ENCODE results near the gene PPP1R9A. TPM values are rescaled to one million over a fixed set of nuclear protein-coding genes. Genes with fewer than 3 reads are reported as not detected.

PPP1R9A gene
- total RNA-seq, 2 experiments from 2014 or later: 0.07 TPM; not detected in 1

DNA sequence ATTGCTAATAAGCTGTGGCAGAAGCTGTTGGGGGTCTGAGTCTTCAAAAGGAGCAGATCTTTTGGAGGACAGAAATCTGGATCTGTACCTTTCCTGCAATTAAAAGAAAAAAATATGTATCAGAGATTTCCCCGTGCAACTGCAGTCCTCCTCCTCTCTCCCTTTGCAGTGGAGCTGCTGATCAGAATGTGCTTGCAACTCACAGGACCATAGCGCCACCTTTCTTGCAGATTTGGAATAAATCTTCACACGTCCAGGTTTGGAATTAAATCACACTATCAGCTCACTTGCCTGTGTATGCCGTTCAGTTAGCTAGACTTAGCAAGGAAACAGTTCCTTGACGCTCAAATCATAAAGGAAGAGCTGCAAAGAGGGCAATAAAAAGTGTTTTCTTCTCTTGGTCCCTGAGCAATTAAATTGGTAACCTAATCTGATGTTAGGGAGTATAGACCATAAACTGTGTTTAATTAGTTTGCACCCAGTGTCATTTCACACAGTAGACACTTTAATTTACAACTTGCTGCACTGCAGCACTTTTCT is 339.5 kb downstream of the PPP1R9A start:
- ATAC-seq: peak; percentile 51
- peak; percentile 46 for DNase-seq
- H3K27me3 Mint-ChIP-seq: peaks cover 7% of the 10 kb centered on the region
- CTCF ChIA-PET: interaction anchor here (1.1 to 1.8 kb wide), 6 partner anchors 9 to 811 kb away, joined by 3 to 7 read pairs (median 4); no protein-coding TSS in a partner anchor
- no peak overlapping the region for H3K27ac Mint-ChIP-seq
- H3K9me3 Mint-ChIP-seq (ENCODE audit: low read depth): no peaks in the 10 kb centered on the region
- H3K4me1 Mint-ChIP-seq: no peaks in the 10 kb centered on the region
- H3K36me3 Mint-ChIP-seq: no peaks in the 10 kb centered on the region
- no peak overlapping the region for H3K4me3 Mint-ChIP-seq

DNA sequence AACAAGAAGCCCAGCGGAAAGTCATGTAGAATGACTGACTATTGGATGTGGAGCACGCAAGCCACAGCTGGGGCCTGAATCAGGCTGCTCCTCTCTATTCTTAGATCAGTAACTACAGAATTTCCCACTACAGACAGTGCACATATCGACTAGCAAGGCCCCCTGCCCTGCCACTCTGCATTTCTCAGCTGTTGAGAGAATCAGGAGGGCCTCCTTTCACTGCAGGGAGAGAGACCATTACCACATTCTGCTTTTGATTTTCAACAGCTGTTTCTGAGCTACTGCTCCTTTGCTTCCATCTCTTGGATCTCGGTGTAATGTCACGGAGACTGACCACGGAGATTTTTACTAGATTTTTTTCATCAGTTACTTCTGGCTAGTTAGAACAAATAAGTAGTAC is 343.2 kb downstream of the PPP1R9A start:
- Mint-ChIP-seq H3K27me3 (no peaks in the 10 kb centered on the region), H3K27ac (no peak overlapping the region), H3K4me1 (peaks cover 1% of the 10 kb centered on the region), H3K4me3 (no peak overlapping the region), H3K9me3 (ENCODE audit: low read depth) (no peaks in the 10 kb centered on the region), H3K36me3 (no peaks in the 10 kb centered on the region)
- DNase-seq (no peak), ATAC-seq (no peak)
- CTCF ChIA-PET: no interaction called here

DNA sequence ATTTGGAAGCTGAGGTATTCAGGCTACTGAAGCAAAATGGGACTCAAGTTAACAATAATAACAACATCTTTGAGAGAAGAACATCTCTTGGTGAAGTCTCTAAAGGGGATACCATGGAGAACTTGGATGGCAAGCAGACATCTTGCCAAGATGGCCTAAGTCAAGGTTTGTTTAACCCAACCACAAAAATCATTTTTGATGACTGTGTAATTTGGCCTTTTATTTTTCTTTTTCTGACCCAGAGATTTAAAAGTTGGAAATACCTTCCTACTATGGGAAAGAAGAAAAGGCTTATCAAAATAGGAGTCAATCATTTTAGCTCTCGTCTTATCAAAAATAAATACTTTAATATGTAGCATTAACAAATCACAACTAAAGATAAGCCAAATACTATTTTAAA is 344.6 kb downstream of the PPP1R9A start:
- Mint-ChIP-seq H3K4me1 (peaks cover 1% of the 10 kb centered on the region), H3K4me3 (no peak overlapping the region), H3K27me3 (no peaks in the 10 kb centered on the region), H3K27ac (no peak overlapping the region), H3K9me3 (ENCODE audit: low read depth) (no peaks in the 10 kb centered on the region), H3K36me3 (no peaks in the 10 kb centered on the region)
- DNase-seq (no peak), ATAC-seq (no peak)
- CTCF ChIA-PET: no interaction called here

DNA sequence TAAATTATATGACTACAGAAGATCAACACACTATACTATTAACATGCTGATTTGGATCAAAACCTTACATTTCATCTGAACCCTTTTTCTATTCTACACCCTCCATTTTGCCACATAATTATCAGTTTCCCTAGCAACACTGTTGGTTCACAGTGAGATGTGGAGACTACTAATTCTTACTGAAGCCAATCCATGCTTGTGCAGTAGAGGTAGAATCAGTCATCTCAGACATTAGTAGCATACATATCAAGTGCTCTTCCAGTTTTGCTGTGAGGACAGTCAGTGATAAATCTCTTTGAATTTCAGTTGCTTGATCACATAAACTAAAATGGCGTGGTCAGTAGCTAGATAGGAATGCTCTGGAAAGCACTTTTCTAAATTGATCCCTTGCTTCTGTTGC is 346.6 kb downstream of the PPP1R9A start:
- DNase-seq (no peak), ATAC-seq (no peak)
- Mint-ChIP-seq H3K4me3 (no peak overlapping the region), H3K9me3 (ENCODE audit: low read depth) (no peaks in the 10 kb centered on the region), H3K4me1 (peaks cover 1% of the 10 kb centered on the region), H3K27ac (no peak overlapping the region), H3K27me3 (no peaks in the 10 kb centered on the region), H3K36me3 (peaks cover 3% of the 10 kb centered on the region)
- CTCF ChIA-PET: no interaction called here

DNA sequence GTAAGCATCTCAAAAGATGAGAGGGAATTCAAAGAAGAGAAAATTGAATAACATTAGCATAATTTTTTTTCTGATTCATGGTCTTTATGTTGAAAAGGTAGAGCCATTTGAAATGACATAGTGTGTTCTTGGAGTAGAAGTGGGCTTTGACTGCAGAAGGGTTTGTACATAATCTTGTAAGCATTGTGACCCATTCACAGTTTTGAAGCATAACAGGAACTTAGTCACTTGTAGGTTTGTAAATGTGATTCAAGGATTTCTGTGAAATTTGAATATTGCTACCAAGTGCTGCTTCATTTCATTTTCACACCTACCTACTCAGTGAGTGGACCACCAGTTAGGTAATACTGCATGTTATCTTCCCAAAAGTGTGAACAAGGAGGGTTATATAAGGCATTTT is 348.3 kb downstream of the PPP1R9A start:
- DNase-seq: no peak
- no peak for ATAC-seq
- H3K27me3 Mint-ChIP-seq: no peaks in the 10 kb centered on the region
- peaks cover 3% of the 10 kb centered on the region for H3K36me3 Mint-ChIP-seq
- peaks cover 1% of the 10 kb centered on the region for H3K4me1 Mint-ChIP-seq
- H3K27ac Mint-ChIP-seq: no peak overlapping the region
- CTCF ChIA-PET: interaction anchor here (0.8 kb wide), 1 partner anchor 9 kb away, joined by 3 read pairs; no protein-coding TSS in a partner anchor
- no peak overlapping the region for H3K4me3 Mint-ChIP-seq
- no peaks in the 10 kb centered on the region for H3K9me3 Mint-ChIP-seq (ENCODE audit: low read depth)

DNA sequence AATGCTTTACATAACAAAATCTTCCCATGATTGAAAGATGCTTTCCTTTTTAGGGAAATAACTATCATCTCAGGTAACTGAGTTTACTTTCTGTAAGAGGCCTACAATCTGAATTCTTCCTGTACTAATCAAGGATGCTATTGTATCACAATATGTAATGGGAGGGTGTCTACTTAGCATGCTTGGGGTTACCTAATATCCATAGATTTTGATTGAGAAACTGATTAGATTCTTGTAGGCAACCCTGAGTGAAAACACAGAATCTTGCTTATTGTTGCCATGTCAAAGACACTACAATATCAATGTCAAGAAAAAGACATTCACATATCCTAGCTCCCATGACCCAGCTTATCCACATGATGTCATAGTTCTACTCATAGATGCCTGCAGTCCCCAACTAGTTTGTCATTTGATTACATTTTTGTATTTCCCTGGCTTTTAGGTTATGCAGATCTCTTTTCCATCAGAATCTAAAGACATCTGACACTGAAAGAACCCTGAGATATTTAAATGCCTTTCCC is 354.6 kb downstream of the PPP1R9A start:
- Mint-ChIP-seq H3K4me3 (no peak overlapping the region), H3K4me1 (no peaks in the 10 kb centered on the region), H3K9me3 (ENCODE audit: low read depth) (no peaks in the 10 kb centered on the region), H3K36me3 (peaks cover 3% of the 10 kb centered on the region), H3K27ac (no peak overlapping the region), H3K27me3 (peaks cover 3% of the 10 kb centered on the region)
- CTCF ChIA-PET: no interaction called here
- DNase-seq: no peak
- no peak for ATAC-seq

DNA sequence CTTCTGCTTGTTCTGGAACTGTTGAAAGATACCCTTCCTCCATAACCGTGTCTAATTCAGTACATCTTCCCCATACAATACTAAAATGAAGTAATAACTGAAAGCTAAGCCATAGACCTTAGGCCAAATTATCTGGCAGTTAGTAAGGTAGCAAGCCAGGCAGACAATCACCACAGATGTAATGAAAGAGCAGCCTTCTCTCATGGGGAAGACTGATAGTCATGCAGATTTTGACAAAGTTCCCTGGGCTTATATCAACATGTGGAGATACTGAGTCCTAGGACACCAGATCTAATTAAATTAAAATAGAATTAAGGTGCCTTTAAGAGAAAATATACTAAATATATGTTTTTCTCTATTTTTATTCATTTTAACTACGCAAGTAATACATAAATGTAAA is 355.5 kb downstream of the PPP1R9A start:
- ATAC-seq: no peak
- CTCF ChIA-PET: no interaction called here
- DNase-seq: no peak
- H3K9me3 Mint-ChIP-seq (ENCODE audit: low read depth): no peaks in the 10 kb centered on the region
- no peaks in the 10 kb centered on the region for H3K4me1 Mint-ChIP-seq
- H3K27me3 Mint-ChIP-seq: peaks cover 3% of the 10 kb centered on the region
- no peak overlapping the region for H3K27ac Mint-ChIP-seq
- H3K36me3 Mint-ChIP-seq: no peaks in the 10 kb centered on the region
- no peak overlapping the region for H3K4me3 Mint-ChIP-seq

DNA sequence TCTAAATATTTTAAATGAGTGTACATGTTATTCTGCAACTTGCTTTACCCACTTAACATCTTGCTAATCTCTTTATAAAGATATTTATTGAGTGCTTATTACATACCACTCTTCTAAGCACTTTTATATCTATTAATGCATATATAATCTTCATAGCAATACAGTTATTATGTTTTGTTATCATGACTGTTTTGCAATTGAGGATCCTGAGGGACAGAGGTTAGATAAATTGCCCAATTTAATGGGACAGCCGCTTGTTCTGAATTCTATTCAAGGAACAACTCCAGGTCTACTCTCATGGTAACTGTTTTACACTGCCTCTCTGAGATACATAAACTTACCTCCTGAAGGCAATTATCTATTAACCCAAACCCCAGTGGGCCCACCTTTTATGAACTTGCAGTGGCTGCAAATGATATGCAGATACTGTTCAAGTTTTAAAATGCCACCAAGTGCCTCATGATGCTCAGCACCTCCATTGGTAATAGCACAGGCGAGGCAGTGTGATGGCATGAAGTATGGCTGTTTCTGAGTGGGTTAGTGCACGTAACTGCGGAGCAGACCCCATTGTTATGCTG is 356.5 kb downstream of the PPP1R9A start:
- CTCF ChIA-PET: interaction anchor here (1.9 kb wide), 1 partner anchor 17 kb away, joined by 5 read pairs; no protein-coding TSS in a partner anchor
- DNase-seq (no peak), ATAC-seq (no peak)
- no peaks in the 10 kb centered on the region for H3K4me1 Mint-ChIP-seq
- H3K27me3 Mint-ChIP-seq: peaks cover 3% of the 10 kb centered on the region
- no peaks in the 10 kb centered on the region for H3K36me3 Mint-ChIP-seq
- no peaks in the 10 kb centered on the region for H3K9me3 Mint-ChIP-seq (ENCODE audit: low read depth)
- H3K4me3 Mint-ChIP-seq: no peak overlapping the region
- no peak overlapping the region for H3K27ac Mint-ChIP-seq

DNA sequence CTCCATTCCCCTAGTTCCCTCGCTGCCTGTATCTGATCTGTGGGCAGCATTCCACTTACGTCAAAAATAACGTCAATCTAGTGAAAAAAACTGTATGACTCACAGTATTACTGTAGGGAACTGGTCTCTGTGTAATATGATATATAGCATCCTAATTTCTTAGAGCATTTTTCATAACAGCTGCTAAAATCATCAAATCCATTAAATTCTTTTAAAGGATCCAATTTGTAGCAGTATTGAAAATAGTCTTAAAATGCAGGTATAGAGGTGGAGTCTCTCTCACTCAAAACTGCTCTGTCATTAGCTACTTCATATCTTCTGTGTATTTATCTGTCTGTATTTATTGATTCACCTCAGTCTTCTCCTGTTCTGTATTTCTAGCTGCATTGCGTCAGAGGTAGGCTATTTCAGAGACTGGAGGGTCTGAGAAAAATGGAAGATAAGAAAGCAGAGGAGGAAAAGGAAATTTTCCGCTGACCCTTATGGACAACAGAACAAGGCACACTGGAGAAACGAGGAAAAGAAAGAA is 357.0 kb downstream of the PPP1R9A start:
- CTCF ChIA-PET: interaction anchor here (1.9 kb wide), 1 partner anchor 18 kb away, joined by 5 read pairs; no protein-coding TSS in a partner anchor
- ATAC-seq (no peak), DNase-seq (no peak)
- no peak overlapping the region for H3K4me3 Mint-ChIP-seq
- H3K36me3 Mint-ChIP-seq: no peaks in the 10 kb centered on the region
- no peaks in the 10 kb centered on the region for H3K9me3 Mint-ChIP-seq (ENCODE audit: low read depth)
- H3K27me3 Mint-ChIP-seq: peaks cover 3% of the 10 kb centered on the region
- no peaks in the 10 kb centered on the region for H3K4me1 Mint-ChIP-seq
- no peak overlapping the region for H3K27ac Mint-ChIP-seq

DNA sequence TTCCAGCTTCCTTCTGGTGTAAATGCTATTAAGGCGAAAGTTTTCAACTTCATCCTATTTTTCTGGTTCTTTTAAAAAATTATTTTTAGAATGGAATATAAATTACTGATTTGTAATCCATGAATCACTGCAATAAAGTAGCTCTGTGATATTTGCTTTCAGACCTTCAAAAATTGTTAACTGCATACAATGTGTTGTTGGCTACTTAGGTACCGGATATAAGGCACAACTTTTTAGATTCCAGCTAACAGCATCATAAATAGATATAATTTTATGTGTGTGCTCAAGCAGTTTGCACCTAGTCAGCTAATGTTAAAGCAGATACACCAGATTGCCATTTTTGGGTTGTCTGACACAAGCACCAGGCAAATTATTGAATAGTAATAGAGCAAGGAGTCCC is 358.2 kb downstream of the PPP1R9A start:
- Mint-ChIP-seq H3K4me3 (no peak overlapping the region), H3K4me1 (peaks cover 3% of the 10 kb centered on the region), H3K27ac (no peak overlapping the region), H3K27me3 (peaks cover 6% of the 10 kb centered on the region), H3K9me3 (ENCODE audit: low read depth) (no peaks in the 10 kb centered on the region), H3K36me3 (no peaks in the 10 kb centered on the region)
- DNase-seq (no peak), ATAC-seq (no peak)
- CTCF ChIA-PET: interaction anchor here (1.9 kb wide), 1 partner anchor 19 kb away, joined by 5 read pairs; no protein-coding TSS in a partner anchor

DNA sequence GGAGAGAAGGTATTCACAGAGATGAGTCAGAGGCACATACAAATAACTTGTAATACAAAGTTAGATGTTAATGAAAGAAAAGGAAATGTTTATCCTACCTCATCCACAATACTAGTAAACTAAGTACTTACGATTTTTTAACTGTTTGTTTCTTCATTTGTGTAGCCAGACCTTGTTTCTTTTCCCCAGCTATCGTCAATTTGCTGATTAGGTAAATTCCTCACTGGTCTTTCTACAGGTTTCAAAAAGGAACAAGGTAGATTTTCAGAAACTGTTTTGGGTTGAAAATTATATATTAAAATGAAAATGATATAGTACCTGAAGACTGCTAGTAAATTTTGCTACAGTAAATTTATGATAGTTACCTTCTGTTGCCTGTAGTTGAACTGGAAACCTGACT is 360.4 kb downstream of the PPP1R9A start:
- peaks cover 14% of the 10 kb centered on the region for H3K27me3 Mint-ChIP-seq
- CTCF ChIA-PET: no interaction called here
- H3K27ac Mint-ChIP-seq: no peak overlapping the region
- no peaks in the 10 kb centered on the region for H3K9me3 Mint-ChIP-seq (ENCODE audit: low read depth)
- ATAC-seq (no peak), DNase-seq (no peak)
- H3K4me1 Mint-ChIP-seq: peaks cover 3% of the 10 kb centered on the region
- H3K36me3 Mint-ChIP-seq: no peaks in the 10 kb centered on the region
- H3K4me3 Mint-ChIP-seq: no peak overlapping the region

DNA sequence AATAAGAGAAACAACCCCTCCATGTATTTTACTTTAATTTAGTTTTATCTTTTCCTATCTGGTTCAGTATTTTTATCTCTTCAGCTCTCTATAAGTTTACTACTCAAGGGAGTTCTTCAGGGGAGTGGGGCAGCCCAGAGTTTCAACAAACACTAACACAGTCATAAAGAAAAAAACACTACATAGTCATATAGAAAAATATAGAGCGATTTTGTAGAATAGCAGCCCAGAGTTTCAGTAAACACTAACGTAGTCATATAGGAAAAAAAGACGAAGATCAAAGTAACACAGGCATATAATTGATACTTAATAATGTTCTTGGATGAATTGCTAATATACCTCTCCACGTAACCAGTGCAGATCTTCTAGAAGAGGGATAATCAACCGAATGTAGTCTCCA is 362.2 kb downstream of the PPP1R9A start:
- peak; percentile 23 for ATAC-seq
- H3K36me3 Mint-ChIP-seq: no peaks in the 10 kb centered on the region
- H3K27ac Mint-ChIP-seq: no peak overlapping the region
- no peak overlapping the region for H3K4me3 Mint-ChIP-seq
- peaks cover 16% of the 10 kb centered on the region for H3K27me3 Mint-ChIP-seq
- CTCF ChIA-PET: no interaction called here
- peaks cover 3% of the 10 kb centered on the region for H3K4me1 Mint-ChIP-seq
- DNase-seq: no peak
- no peaks in the 10 kb centered on the region for H3K9me3 Mint-ChIP-seq (ENCODE audit: low read depth)

DNA sequence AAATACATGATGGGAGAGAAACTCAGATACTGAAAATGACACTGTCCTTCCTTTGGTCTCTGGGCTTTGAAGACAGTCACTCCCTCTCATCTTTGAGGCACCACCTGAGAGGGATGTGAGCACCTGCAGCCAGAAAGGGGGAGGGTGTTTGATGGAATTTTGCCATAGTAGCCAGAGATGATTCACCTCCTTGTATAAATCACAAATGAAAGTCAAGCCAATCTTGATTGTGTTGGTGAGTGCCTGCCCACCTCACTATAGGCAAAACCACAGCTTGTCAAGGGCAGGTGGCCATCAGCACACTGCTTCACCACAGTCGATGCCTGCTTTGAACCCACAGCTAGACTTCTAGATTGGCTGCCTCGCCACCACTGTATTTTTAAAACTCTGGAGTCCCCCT is 368.7 kb downstream of the PPP1R9A start:
- Mint-ChIP-seq H3K4me1 (no peaks in the 10 kb centered on the region), H3K27me3 (peaks cover 19% of the 10 kb centered on the region), H3K9me3 (ENCODE audit: low read depth) (no peaks in the 10 kb centered on the region), H3K4me3 (no peak overlapping the region), H3K36me3 (no peaks in the 10 kb centered on the region), H3K27ac (no peak overlapping the region)
- ATAC-seq (no peak), DNase-seq (no peak)
- CTCF ChIA-PET: no interaction called here

DNA sequence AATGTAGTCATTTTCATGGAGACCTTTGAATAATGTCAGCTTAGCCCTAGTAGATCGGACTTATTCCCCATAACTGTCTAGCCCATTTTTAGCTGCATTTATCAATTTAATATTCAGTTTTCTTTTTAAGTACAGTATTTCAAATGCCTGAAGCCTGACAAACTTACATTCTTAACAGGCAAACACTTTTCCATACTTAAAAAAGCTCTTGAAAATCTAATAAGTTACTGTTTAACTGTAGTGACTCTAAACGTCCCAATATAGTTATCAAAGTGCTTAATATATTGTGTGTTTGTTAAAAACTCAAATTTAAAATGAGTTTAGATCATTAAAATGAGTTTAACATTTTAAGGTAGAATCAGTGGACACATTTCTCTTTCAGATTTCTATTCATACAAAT is 372.0 kb downstream of the PPP1R9A start:
- no peak for DNase-seq
- no peak overlapping the region for H3K4me3 Mint-ChIP-seq
- CTCF ChIA-PET: no interaction called here
- no peaks in the 10 kb centered on the region for H3K9me3 Mint-ChIP-seq (ENCODE audit: low read depth)
- H3K36me3 Mint-ChIP-seq: no peaks in the 10 kb centered on the region
- H3K27me3 Mint-ChIP-seq: peaks cover 10% of the 10 kb centered on the region
- no peaks in the 10 kb centered on the region for H3K4me1 Mint-ChIP-seq
- ATAC-seq: no peak
- no peak overlapping the region for H3K27ac Mint-ChIP-seq
